Measurements from ENCODE around the gene HSPG2.
"Not testable (repeated sequence)": the region's sequence is repeated elsewhere in the genome, so short reads cannot be mapped to it uniquely, and the experiment has no call there.

The HSPG2 gene

GRCh38 chr1:21840981-21841380 lies 96.1 kb downstream of the HSPG2 start:
- no peak for DNase-seq

GRCh38 chr1:21839337-21840037 lies 97.6 kb downstream of the HSPG2 start:
- DNase-seq: no peak

- no peak for DNase-seq
Observed at GRCh38 chr1:21838359-21839157, 98.6 kb downstream of the HSPG2 start.

DNA sequence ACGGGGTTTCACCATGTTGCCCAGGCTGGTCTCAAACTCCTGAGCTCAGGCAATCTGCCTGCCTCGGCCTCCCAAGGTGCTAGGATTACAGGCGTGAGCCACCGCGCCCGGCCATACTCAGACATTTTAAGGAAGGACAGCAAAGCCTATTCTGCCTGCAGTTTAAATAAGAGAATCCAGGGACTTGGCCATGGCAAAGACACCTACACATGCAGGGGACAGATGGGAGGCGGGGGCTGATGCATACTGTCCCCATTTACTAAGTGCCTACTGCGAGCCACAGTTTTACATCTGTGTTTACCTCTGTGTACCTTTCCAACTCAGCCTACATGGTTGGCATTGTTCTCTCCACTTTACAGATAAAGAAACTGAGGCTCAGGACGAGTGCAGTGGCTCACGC lies 99.6 kb downstream of the HSPG2 start:
- DNase-seq: no peak

DNA sequence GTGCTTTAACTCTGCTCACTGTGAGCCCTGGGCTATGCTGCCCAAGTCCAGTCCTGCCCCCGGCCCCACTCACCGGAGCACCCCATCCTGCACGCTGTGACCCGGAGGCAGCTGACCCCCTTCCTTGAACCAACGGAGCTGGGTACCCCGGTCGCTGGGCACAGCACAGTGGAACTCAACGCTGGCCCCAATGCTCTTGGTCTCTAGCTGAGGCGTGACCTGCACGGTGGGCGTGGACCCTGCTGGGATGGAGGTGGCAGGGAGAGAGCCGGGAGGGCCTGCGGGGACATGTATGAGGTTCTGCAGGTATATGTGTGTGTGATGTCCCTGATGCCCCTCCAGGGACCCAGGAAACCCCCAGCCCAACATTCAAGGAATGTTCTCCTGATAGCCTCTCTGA lies 100.4 kb downstream of the HSPG2 start:
- no peak for DNase-seq

- no peak for DNase-seq
Observed at GRCh38 chr1:21836010-21836409, 101.1 kb downstream of the HSPG2 start.

DNA sequence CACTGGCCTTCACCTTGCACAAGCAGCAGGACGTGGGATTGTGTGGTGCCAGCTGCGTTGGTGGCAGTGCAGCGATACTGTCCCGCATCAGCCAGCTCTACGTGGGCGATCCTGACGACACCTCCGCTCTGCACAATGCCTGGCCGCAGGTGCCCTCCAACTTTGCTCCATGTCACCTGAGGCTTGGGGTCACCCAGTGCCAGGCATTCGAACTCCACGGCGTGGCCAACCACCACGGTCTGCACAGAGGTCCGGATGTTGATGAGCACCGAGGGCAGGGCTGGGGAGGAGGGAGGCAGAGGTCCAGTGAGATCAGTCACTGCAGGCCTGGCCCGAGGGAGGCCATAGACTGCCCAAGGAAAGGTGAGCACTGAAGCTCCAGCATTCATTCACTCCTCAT lies 102.4 kb downstream of the HSPG2 start:
- no peak for DNase-seq

- DNase-seq: no peak
Observed at GRCh38 chr1:21834094-21834493, 103.0 kb downstream of the HSPG2 start.

DNA sequence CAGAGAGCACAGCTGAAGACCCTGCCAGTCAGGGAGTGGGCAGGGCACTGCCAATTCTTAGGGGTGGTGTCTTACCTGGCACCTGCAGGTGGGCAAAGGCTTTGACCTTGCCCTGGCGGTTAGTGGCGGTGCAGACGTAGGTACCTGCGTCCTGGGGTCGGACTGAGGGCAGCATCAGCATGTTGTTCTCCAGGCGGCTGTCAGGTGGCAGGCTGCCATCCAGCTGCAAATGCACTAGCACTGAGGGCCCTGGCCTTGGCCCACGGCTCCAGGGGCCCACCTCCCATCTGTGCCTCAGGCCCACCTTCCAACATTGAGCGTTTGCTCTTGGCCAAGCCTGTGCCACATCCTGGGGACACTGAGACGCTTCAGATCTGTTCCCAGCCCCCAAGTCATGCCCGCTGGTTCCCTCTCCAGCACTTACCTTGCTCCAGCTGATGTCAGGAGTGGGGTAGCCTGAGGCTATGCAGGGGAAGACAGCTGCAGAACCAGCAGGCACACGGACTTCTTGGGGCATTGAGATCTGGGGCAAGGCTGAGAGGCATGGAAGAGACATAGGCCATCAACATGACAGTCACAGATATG lies 103.6 kb downstream of the HSPG2 start:
- DNase-seq: no peak

DNA sequence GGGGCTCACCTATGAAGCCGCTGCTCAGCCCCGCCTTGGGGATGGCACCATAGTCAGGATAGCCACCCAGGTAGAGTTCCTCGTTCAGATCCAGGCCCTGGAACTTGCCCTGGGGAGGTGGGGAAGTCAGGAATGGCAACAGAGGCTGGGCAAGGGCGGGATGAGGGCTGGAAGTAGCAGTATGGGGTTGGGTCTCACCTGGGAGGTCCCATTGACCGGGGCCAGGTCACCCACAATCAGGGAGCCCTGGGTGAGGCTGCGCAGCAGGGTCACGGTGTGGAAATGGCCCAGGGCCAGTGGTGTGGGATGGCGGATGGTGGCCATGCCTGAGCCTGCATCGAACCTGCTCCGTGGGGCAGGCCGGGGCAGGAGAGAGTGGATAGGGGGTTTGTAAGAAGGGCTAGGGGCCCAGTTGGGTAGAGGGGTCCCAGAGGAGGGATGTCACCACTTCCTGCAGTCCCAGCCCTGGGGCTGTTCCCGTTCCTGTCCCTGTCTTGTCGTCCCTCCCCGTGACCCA lies 105.6 kb downstream of the HSPG2 start:
- no peak for DNase-seq

DNA sequence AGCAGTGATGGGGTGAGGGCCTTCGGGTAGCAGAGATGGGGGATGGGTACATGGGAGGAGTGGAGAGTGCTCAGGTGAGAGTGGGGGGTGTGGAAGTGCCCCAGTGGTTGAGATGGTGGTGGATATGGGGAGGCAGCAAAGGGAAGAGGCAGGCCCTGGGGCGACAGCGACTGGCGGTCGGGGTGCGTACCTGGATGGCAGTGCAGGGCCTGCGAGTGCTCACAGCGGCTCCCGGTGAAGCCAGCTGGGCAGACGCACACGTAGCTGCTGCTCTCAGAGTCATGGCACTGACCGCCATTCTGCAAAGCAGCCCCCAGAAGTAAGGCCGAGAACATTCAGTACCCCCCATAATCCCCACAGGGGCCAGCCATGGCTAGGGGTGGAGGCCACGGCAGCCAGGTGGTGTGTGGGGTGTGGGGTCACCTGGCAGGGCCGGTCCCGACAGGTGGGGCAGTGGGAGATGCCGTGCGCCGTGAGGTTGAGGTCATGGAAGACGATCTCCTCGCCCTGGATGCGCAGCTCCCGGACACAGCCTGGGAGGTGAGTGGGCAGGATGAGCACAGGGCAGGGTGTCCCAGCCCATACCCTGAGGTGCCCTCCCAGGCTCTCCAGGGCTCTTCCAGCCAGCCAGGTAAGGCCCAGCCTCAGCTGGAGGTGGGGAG lies 106.2 kb downstream of the HSPG2 start:
- no peak for DNase-seq

- no peak for DNase-seq
Observed at GRCh38 chr1:21829294-21829693, 107.8 kb downstream of the HSPG2 start.

- no peak for DNase-seq
Observed at GRCh38 chr1:21828506-21829210, 108.5 kb downstream of the HSPG2 start.

DNA sequence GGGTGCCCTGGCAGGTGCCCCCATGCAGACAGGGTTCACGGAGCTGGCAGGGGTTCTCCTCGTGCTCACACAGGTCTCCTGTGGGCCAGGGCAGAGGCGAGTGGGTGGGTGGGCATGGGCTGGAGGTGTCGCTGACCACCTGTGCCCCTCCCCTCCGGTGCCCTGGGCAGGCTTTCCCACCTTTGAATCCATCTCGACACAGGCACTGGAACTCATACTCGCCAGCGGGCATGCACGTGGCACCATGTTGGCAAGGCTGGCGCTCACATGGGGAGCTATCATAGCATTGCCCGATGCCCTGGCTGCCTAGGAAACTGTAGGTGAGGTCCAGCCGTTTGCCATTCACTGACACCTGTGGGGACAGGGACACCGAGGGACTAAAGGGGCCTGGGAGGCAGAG lies 109.0 kb downstream of the HSPG2 start:
- DNase-seq: no peak

- DNase-seq: no peak
Observed at GRCh38 chr1:21827141-21827679, 109.9 kb downstream of the HSPG2 start.

DNA sequence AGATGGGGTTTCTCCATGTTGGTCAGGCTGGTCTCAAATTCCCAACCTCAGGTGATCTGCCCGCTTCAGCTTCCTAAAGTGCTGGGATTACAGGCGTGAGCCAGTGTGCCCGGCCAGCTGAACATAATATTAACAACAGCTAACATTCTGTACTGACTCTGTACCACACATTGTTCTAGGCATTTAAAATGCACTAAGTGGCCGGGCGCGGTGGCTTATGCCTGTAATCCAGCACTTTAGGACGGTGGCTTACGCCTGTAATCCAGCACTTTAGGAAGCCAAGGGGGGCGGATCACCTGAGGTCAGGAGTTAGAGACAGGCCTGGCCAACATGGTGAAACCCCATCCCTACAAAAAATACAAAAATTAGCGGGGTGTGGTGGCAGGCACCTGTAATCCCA lies 110.4 kb downstream of the HSPG2 start:
- not testable (repeated sequence) for DNase-seq

- DNase-seq: no peak
Observed at GRCh38 chr1:21825393-21825792, 111.7 kb downstream of the HSPG2 start.

GRCh38 chr1:21824926-21825325 lies 112.2 kb downstream of the HSPG2 start:
- DNase-seq: no peak

DNA sequence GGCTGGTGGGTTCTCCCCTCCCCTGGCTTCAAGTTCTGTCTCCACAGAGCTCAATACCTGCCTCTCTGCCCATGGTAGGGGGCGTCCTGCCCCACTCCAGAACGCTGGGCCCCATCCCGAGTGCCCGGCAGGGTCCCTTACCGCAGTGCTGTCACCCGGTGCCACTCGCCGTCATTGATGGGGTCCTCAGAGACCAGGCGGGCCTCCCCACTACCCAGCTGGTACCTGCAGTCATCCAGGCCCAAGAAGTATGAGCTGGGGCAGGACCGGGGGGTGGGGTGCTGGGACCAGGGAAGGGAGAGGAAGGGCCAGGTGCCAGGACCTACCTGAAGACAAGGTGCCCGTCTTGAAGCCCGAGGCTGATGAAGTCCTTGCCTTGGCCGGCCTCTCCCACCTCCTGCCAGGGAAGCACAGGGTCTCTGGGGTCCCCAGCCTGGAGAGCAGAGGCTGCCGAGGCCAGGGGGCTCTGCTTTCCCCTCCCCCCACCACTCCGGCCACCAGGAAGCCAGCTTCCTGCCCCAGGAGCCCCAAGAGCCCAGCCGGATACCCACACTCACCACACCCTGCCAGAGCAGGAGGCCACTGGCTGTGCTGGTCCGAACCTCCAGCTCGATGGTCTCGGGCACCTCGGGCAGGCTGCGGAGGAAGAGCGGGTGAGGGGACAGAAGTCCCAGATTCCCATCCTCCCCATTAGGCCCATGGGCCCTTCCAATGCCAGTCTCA lies 113.0 kb downstream of the HSPG2 start:
- no peak for DNase-seq

- no peak for DNase-seq
Observed at GRCh38 chr1:21823206-21823979, 113.7 kb downstream of the HSPG2 start.

- DNase-seq: no peak
Observed at GRCh38 chr1:21822349-21822748, 114.8 kb downstream of the HSPG2 start.

Measured in activated T-cell treated with anti-CD3 and anti-CD28 coated beads for 4 hours (primary cell).